T47D (cell line): ENCODE results near the gene ABCB9.
"Not testable (repeated sequence)": the region's sequence is repeated elsewhere in the genome, so short reads cannot be mapped to it uniquely, and the experiment has no call there.

Experiments used
- DNase-seq, 2 experiments: peaks; one replicate each; pipeline versions ENCODE4 v3.0.0 to v3.0.0-alpha.2; 2011 to 2012; ENCODE audit warnings: low read depth in 1 of 2, low spot score in 1 of 2
- JUND ChIP-seq: IDR thresholded peaks from 2 replicates; pipeline ENCODE4 v1.6.1; 2012; ENCODE audit warnings: low read depth
- in situ Hi-C: cut with HindIII; loops from 2 replicates; pipeline ENCODE4 v1.10.0; 2016; ENCODE audit warnings: low sequenced_read_pairs, low pct_unique_long_range_greater_than_20kb

The ABCB9 gene

GRCh38 chr12:122895704-122896636 is 70.3 kb downstream of the ABCB9 start, which contains the start of gene VPS37B:
Gene VPS37B (minus strand): TSS chr12:122896124. CDS start chr12:122896062, 62 bp downstream.
- DNase-seq, result peak; percentile 82 to 95
- in situ Hi-C loops, result no loop called here

GRCh38 chr12:122895320-122895703 is 71.0 kb downstream of the ABCB9 start:
- TF ChIP-seq JUND, result no peak
- DNase-seq, result no peak
- in situ Hi-C loops, result no loop called here

More at GRCh38 chr12:122895704-122896636, 70.3 kb downstream of the ABCB9 start, which contains the start of gene VPS37B:
- TF ChIP-seq JUND, result no peak

- in situ Hi-C loops, result no loop called here
- TF ChIP-seq JUND, result no peak
- DNase-seq, result no peak
Measured at GRCh38 chr12:122894193-122895121, 71.8 kb downstream of the ABCB9 start.

GRCh38 chr12:122893208-122894153 is 72.8 kb downstream of the ABCB9 start:
- no peak for DNase-seq
- in situ Hi-C loops, result no loop called here
- no peak for TF ChIP-seq JUND

GRCh38 chr12:122892724-122893123 is 73.5 kb downstream of the ABCB9 start:
- DNase-seq, in situ Hi-C loops: not testable (repeated sequence)

- peak in 1 of 2 experiments; percentile 46 for DNase-seq
- no peak for TF ChIP-seq JUND
- in situ Hi-C loops, result no loop called here
Measured at GRCh38 chr12:122891661-122892525, 74.4 kb downstream of the ABCB9 start.

GRCh38 chr12:122889761-122890520 is 76.3 kb downstream of the ABCB9 start:
- no peak for DNase-seq
- TF ChIP-seq JUND, result no peak
- in situ Hi-C loops, result no loop called here

- peak; percentile 75 to 99 for DNase-seq
- in situ Hi-C loops, result no loop called here
Measured at GRCh38 chr12:122888232-122888752, 78.0 kb downstream of the ABCB9 start.

GRCh38 chr12:122887819-122888212 is 78.4 kb downstream of the ABCB9 start:
- no peak for DNase-seq
- in situ Hi-C loops, result no loop called here
- TF ChIP-seq JUND, result no peak

More at GRCh38 chr12:122888232-122888752, 78.0 kb downstream of the ABCB9 start:
- no peak for TF ChIP-seq JUND
